ENCODE measurements around the gene ARHGEF26.

ARHGEF26 gene

GRCh38 chr3:154177406-154177805 is 56.2 kb downstream of the ARHGEF26 start:
- no peaks in the 10 kb centered on the region for H3K4me1 ChIP-seq (ENCODE audit: insufficient read depth, low read length)
- no peak for ATAC-seq (ENCODE audit: insufficient read depth, low read depth)
- no peak for TF ChIP-seq EZH2 (IDR thresholded peaks at IDR 0.05; ENCODE audit: borderline replicate concordance, low read depth, low read length, severe bottlenecking)
- TF ChIP-seq, protein P1, sequence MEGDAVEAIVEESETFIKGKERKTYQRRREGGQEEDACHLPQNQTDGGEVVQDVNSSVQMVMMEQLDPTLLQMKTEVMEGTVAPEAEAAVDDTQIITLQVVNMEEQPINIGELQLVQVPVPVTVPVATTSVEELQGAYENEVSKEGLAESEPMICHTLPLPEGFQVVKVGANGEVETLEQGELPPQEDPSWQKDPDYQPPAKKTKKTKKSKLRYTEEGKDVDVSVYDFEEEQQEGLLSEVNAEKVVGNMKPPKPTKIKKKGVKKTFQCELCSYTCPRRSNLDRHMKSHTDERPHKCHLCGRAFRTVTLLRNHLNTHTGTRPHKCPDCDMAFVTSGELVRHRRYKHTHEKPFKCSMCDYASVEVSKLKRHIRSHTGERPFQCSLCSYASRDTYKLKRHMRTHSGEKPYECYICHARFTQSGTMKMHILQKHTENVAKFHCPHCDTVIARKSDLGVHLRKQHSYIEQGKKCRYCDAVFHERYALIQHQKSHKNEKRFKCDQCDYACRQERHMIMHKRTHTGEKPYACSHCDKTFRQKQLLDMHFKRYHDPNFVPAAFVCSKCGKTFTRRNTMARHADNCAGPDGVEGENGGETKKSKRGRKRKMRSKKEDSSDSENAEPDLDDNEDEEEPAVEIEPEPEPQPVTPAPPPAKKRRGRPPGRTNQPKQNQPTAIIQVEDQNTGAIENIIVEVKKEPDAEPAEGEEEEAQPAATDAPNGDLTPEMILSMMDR (IDR thresholded peaks at IDR 0.05; ENCODE audit: borderline replicate concordance, extremely low read depth, low read length, poor library complexity, severe bottlenecking): no peak

DNA sequence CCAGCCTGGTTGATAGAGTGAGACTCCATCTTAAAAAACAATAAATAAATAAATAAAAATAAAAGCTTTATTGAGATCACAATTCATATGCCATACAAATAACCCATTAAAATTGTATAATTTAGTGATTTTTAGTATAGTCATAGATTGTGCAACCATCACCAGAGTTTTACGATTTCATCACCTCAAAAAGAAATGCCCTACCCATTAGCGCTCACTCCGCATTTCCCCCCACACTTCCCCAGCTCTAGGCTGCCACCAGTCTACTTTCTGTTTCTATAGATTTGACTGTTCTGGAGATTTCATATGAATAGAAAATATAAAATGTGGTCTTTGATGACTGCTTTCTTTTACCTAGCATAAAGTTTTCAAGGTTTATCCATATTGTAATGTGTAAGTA is 57.0 kb downstream of the ARHGEF26 start:
- DNase-seq (no peak), ATAC-seq (ENCODE audit: insufficient read depth, low read depth) (no peak)
- Histone ChIP-seq H3K9me3 (ENCODE audit: insufficient read depth, low read length, severe bottlenecking) (no peaks in the 10 kb centered on the region), H3K4me3 (ENCODE audit: low read depth in 1 of 2, low read length in 2 of 2) (no peak overlapping the region), H3K79me2 (ENCODE audit: insufficient read depth, low read length) (no peaks in the 10 kb centered on the region), H3K27ac (ENCODE audit: low read length) (no peak overlapping the region), H3K27me3 (ENCODE audit: insufficient read depth, low read length, poor library complexity) (no peaks in the 10 kb centered on the region), H3K9ac (ENCODE audit: low read depth, low read length) (no peak overlapping the region), H4K20me1 (ENCODE audit: insufficient read depth, low read length) (no peaks in the 10 kb centered on the region), H3K4me2 (ENCODE audit: insufficient read depth, low read length) (no peak overlapping the region), H3K4me1 (ENCODE audit: insufficient read depth, low read length) (no peaks in the 10 kb centered on the region), H2AFZ (ENCODE audit: low read depth, low read length) (no peak overlapping the region), H3K36me3 (ENCODE audit: insufficient read depth, low read length) (no peaks in the 10 kb centered on the region)
- no peak for TF ChIP-seq EZH2 (IDR thresholded peaks at IDR 0.05; ENCODE audit: borderline replicate concordance, low read depth, low read length, severe bottlenecking)
- TF ChIP-seq, protein P1 (IDR thresholded peaks at IDR 0.05; ENCODE audit: borderline replicate concordance, extremely low read depth, low read length, poor library complexity, severe bottlenecking): no peak

More at GRCh38 chr3:154177406-154177805, 56.2 kb downstream of the ARHGEF26 start:
- Histone ChIP-seq H2AFZ (ENCODE audit: low read depth, low read length) (no peak overlapping the region), H3K4me3 (ENCODE audit: low read depth in 1 of 2, low read length in 2 of 2) (no peak overlapping the region), H4K20me1 (ENCODE audit: insufficient read depth, low read length) (no peaks in the 10 kb centered on the region), H3K27ac (ENCODE audit: low read length) (no peak overlapping the region), H3K9me3 (ENCODE audit: insufficient read depth, low read length, severe bottlenecking) (no peaks in the 10 kb centered on the region), H3K9ac (ENCODE audit: low read depth, low read length) (no peak overlapping the region), H3K27me3 (ENCODE audit: insufficient read depth, low read length, poor library complexity) (no peaks in the 10 kb centered on the region), H3K4me2 (ENCODE audit: insufficient read depth, low read length) (no peak overlapping the region), H3K79me2 (ENCODE audit: insufficient read depth, low read length) (no peaks in the 10 kb centered on the region), H3K36me3 (ENCODE audit: insufficient read depth, low read length) (no peaks in the 10 kb centered on the region)
- no peak for DNase-seq

DNA sequence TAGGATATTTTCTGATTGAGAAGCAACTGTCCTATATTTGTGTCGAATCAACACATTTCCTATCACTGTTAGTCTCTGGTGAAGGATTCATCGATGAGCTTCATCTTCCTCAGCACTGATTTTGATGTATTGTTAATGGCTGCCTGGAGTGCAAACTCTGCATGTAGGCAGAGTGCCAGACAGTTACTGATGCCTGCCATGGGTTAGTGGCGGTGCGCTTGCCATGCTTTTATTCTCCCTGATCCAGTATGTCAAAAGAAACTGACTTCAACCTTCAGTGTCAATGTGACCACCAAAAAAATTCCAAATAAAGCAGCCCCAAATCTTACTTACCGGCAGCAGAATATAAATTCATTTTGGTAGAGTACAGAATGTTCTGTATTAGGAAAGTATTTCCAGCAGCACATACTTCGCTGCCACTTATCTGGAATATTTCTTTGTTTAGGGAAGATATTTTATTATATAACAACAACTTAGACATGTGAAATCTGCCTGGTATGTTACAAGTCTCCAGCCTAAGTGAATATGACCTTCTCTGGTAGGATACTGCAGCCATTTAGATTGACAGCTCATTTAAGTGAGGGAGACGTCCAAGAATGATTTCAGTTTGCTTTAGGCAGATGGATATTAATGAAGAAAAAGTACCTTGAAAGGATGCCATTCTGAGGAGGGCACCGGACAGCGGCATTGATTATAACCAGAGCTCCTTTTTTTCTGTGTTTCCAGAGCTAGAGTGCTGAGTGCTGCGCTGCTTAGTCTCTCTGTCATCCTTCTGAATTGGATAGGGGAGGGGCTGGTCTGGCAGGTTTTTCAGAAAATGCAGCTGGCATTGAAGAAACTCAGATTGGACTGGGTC is 59.9 kb downstream of the ARHGEF26 start:
- Histone ChIP-seq H3K27ac (ENCODE audit: low read length) (no peak overlapping the region), H2AFZ (ENCODE audit: low read depth, low read length) (no peak overlapping the region), H3K27me3 (ENCODE audit: insufficient read depth, low read length, poor library complexity) (no peaks in the 10 kb centered on the region), H3K4me1 (ENCODE audit: insufficient read depth, low read length) (no peaks in the 10 kb centered on the region), H3K4me2 (ENCODE audit: insufficient read depth, low read length) (no peak overlapping the region), H3K4me3 (ENCODE audit: low read depth in 1 of 2, low read length in 2 of 2) (no peak overlapping the region), H3K9me3 (ENCODE audit: insufficient read depth, low read length, severe bottlenecking) (no peaks in the 10 kb centered on the region), H4K20me1 (ENCODE audit: insufficient read depth, low read length) (no peaks in the 10 kb centered on the region), H3K79me2 (ENCODE audit: insufficient read depth, low read length) (no peaks in the 10 kb centered on the region), H3K36me3 (ENCODE audit: insufficient read depth, low read length) (no peaks in the 10 kb centered on the region), H3K9ac (ENCODE audit: low read depth, low read length) (no peak overlapping the region)
- TF ChIP-seq, protein P1 (IDR thresholded peaks at IDR 0.05; ENCODE audit: borderline replicate concordance, extremely low read depth, low read length, poor library complexity, severe bottlenecking): no peak
- TF ChIP-seq EZH2 (IDR thresholded peaks at IDR 0.05; ENCODE audit: borderline replicate concordance, low read depth, low read length, severe bottlenecking): no peak
- DNase-seq: no peak
- no peak for ATAC-seq (ENCODE audit: insufficient read depth, low read depth)

Measured in DND-41 (cell line).